ENCODE measurements around the gene PLCB4.
A peak's percentile ranks its signal among the peaks of the same experiment; 100 is the strongest.

PLCB4 gene

DNA sequence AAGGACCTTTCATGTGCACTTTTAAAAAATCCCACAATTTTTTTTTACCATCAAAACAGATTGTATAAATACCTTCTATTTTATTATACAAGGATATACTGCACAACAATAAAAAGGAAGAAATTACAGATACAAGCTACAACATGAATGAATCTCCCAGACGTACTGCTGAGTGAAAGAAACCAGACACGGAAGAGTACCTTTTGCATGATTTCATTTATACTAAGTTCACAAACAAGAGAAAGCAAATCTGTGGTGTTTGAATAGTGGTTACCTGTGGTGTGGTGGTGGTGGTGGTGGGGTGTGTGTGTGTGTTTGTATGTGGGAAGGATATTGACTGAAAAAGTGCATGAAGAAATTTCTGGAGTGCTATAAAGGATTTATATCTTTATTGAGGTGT lies 6.8 kb upstream of the PLCB4 start:
- DNase-seq: no peak

- no peak for DNase-seq
Observed at GRCh38 chr20:9066191-9066590, 2.7 kb upstream of the PLCB4 start.

- DNase-seq: peak; percentile 70
Observed at GRCh38 chr20:9068233-9068801, 570 bp upstream of the PLCB4 start.

- DNase-seq: no peak
Observed at GRCh38 chr20:9070304-9070703, 1.4 kb downstream of the PLCB4 start.

DNA sequence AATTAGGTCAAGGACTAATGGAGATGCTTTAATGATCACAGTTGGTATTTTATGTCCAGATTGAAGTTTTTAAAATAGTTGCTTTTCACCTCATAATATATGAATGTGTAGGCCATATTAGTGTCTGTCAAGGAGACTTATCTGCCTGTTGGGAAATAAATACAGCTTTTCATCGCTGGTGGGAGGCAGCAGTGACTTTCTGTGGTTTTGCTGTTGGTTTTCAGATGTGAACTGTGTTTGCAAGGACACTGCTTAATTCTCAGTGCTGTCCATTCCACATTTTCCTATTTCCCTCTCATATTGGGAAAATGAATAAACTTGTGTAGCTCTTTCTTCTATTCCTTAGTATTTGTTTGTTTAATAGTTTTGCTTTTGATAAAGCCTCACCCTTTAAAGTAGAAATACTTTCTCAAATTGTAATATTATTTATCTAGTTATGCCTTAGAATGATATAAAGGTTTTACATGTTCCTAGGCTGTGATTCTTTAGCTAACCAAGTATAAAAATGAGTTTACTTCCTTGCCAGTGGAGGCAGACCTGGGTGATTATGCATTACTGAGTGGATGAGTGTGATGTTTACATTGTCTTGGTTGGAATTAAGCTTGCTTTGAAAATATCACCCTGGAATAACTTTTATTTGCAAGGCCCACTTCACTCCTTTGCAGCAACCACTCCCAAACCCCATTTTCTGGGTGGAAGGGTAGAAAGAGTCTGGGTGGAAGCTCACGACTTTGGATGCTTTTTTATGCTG lies 3.3 kb downstream of the PLCB4 start:
- no peak for DNase-seq

- no peak for DNase-seq
Observed at GRCh38 chr20:9072861-9073500, 4.1 kb downstream of the PLCB4 start.

GRCh38 chr20:9075264-9076095 lies 6.6 kb downstream of the PLCB4 start:
- DNase-seq: no peak

GRCh38 chr20:9076440-9076839 lies 7.6 kb downstream of the PLCB4 start:
- no peak for DNase-seq

DNA sequence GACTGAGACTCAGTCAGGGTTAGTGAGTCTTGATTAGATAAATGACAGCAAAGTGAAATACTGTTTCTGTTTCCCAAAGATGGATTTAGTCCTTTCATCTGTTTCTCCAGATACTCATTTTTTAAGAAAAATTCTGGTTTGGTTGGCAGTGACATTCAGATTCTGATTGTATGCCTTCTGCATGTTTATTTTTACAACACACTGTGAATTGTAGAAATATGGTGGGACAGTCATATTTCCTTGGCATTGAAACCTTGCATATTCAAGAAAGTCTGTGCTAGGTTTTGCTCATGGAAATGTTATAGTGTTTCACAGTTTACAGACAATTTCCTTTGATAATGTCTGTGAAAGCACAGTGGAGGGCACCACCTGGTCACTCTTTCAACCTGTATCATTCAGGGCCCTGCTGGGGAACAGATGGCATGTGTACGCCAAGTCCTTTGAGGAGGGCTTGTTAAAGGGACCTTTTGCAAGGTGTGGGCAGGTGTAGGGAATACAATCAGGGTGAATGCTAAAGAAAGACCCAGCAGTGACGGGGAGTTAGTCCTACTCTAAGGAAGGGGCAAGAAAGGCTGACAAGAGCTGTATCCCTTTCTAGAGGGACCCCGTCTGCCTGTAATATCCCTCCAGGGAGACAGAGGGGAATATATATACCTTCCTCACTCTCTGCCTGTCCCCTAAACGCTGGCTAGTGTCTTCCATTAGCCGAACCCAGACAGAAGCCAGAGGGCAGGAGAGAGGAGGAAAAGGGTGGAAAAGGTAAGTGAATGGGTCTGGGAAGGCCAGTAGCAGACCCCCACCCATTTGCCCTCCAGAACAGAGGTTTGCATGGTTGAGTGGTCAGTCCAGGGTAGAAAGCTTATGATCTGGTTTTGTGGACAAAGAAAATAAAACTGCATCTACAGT lies 10.2 kb downstream of the PLCB4 start:
- DNase-seq: no peak

- no peak for DNase-seq
Observed at GRCh38 chr20:9081423-9081966, 12.6 kb downstream of the PLCB4 start.

- no peak for DNase-seq
Observed at GRCh38 chr20:9082741-9083140, 13.9 kb downstream of the PLCB4 start.

DNA sequence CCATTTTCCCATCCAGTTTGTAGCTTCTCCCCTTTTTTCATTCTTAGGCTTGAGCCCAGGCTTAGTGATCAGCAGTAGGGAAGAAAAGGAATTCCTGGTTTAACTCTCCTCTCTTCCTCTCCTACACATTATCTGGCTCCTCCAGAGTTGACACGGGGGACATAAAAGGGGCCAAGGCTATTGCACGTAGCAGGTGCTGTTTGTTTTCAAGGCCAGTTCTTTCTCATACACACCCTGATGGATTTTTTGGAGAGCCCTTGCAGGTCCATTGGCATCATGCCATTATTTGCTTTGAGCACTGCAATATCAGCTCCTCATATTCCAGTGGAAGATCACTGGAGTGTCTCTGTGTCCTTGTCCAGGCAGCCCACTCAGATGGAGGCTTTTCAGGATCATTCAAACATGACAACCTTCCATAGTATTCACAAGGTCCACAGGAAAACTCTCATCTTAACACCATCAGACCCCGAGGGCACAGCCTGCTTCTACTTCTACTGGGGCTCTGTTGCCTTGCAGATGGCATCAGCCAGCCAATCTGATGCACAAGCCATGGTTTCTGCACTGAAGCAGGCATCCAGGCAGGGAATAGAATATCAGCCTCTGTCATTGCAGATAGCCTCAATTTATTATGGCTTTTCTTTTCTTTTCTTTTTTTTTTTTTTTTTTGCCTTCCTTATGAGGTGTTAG lies 18.8 kb downstream of the PLCB4 start:
- peak; percentile 6 for DNase-seq

- DNase-seq: no peak
Observed at GRCh38 chr20:9088556-9088955, 19.7 kb downstream of the PLCB4 start.

GRCh38 chr20:9092113-9092512 lies 23.2 kb downstream of the PLCB4 start:
- no peak for DNase-seq

DNA sequence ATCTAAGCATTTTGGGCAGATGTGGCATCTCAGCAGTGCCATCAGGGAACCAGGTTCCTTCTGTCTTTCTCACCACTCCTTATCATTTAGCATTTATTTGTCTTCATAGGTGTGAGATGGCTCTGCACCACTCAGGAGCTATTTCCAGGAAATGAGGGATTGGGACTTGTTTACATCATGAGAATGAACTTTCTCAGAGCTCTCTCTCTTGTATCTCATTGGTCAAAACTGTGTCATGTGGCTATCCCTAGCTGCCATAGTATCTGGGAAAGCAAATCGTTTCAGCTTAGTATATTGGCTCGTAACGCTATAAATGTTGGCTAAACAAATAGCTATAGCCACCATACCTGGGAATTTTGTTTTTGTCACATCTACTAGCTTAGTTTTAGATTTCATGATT lies 23.8 kb downstream of the PLCB4 start:
- no peak for DNase-seq

DNA sequence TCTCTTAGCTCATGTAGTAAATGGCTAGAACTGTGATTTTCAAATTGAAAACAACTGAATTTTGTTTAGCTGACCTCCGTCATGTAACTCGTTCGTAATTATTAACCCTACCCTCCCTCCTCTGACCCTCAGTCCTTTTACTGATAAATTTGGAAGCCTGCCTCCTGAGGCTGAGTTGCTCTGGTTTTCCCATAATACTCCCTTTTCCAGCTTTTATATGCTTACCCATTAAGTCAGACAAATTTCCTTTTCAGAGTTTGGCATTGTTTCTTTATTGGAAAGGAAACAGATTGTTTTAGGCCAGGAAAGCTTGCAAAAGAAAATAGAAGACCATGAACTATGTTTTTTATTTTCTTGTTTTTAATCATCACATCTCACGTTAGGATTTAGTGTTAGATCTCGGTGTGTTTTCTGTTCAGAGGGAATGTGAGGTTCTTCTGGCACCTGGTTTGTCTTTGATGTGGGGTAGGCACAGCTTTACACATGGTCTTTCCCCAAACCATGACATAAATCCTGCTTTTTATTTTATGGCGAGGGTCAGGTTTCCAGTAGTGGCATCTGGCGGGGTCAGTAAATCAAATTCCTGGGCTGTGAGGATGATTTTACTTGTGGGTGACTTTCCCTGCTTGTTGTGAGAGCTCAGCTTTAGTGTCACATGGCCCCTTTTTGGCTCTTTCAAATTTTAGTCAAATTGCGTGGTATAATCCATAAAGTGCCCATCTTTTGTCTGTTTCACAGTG lies 24.5 kb downstream of the PLCB4 start:
- DNase-seq: no peak

- DNase-seq: no peak
Observed at GRCh38 chr20:9099372-9099771, 30.5 kb downstream of the PLCB4 start.

GRCh38 chr20:9100691-9101090 lies 31.8 kb downstream of the PLCB4 start:
- no peak for DNase-seq

DNA sequence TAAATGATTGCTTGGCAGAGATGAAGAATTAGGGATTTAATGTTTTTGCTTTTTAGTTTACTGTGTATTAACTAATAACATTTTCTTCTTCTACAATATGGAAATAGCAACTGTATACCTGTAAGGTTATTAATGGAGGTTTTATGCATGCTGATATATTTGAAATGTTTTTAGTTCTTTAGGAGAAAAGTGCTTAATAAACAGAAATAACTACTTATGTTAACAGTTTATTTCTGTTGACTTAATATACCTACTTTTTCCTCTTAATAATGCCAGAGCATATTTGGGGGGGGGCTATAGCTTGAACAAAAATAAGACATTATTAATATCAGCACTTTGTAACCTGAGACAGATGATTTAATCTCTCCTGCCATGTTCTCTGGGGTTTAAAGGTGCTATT lies 33.6 kb downstream of the PLCB4 start:
- DNase-seq: no peak

- no peak for DNase-seq
Observed at GRCh38 chr20:9103955-9104354, 35.1 kb downstream of the PLCB4 start.

- no peak for DNase-seq
Observed at GRCh38 chr20:9108260-9108659, 39.4 kb downstream of the PLCB4 start.

Measured in NCI-H1105 treated with DMSO at 0.1 percent for 48 hours (cell line).